Right ventricle myocardium inferior (tissue), 1 donor: ENCODE results near the gene PNPLA4. TPM values are rescaled to one million over a fixed set of nuclear protein-coding genes. Genes with fewer than 3 reads are reported as not detected.

Experiments
- ATAC-seq: fragments of 200-7000 bp; cut with Tn5 transposase; one replicate; pipeline ENCODE4 v1.9.1; 2020; ENCODE audit warnings: mild to moderate bottlenecking, moderate library complexity
- DNase-seq: peaks from one replicate; pipeline ENCODE4 v3.0.0; 2021; ENCODE audit errors: missing footprints
- intact Hi-C: fragments of 100-400 bp; cut with DNase I; formaldehyde crosslinking; loops from one replicate; pipeline ENCODE4 v1.11.0; 2022
- total RNA-seq: library from RNA; stranded (reverse); fragmentation: NEBNext Ultra II Directional; extraction: Animal tissue kit (Norgen Biotek cat#: 25700); gene quantifications from one replicate; pipeline ENCODE4 v1.2.1, GENCODE V29; 2021
- donor health status: DM: no; HTN: yes; CAD: no; lungs with severe emphysema.

Gene PNPLA4
- total RNA-seq, 1 donor from 2014 or later = 33.3 TPM

- DNase-seq = no peak
- ATAC-seq = no peak
- intact Hi-C loops = no loop called here
Measured at GRCh38 chrX:7889680-7890079, 37.5 kb downstream of the PNPLA4 start.

- intact Hi-C loops = no loop called here
- DNase-seq (no peak), ATAC-seq (no peak)
Measured at GRCh38 chrX:7889135-7889534, 38.1 kb downstream of the PNPLA4 start.

- DNase-seq (no peak), ATAC-seq (no peak)
- intact Hi-C loops = no loop called here
Measured at GRCh38 chrX:7876957-7877356, 50.3 kb downstream of the PNPLA4 start.

GRCh38 chrX:7872042-7872441, 55.2 kb downstream of the PNPLA4 start:
- intact Hi-C loops = no loop called here
- ATAC-seq (no peak), DNase-seq (no peak)

- intact Hi-C loops = no loop called here
- DNase-seq (no peak), ATAC-seq (no peak)
Measured at GRCh38 chrX:7852166-7852565, 75.0 kb downstream of the PNPLA4 start.

Other genes starting within 250 kb of the PNPLA4 start
- gene VCX, start 84.2 kb downstream of the PNPLA4 start, total RNA-seq = not detected
- gene VCX2, start 243.9 kb upstream of the PNPLA4 start, total RNA-seq = not detected